Stimulated activated CD8-positive, alpha-beta memory T cell treated with anti-CD3 and anti-CD28 coated beads, Interleukin-4, amount 100 ng/mL, for 48 hours (primary cell): ENCODE data around the gene AIG1.
"Not testable (repeated sequence)": the region's sequence is repeated elsewhere in the genome, so short reads cannot be mapped to it uniquely, and the experiment has no call there.

Experiments used
- DNase-seq: peaks from one replicate; pipeline ENCODE4 v3.0.0-alpha.2; 2020

Gene AIG1

DNA sequence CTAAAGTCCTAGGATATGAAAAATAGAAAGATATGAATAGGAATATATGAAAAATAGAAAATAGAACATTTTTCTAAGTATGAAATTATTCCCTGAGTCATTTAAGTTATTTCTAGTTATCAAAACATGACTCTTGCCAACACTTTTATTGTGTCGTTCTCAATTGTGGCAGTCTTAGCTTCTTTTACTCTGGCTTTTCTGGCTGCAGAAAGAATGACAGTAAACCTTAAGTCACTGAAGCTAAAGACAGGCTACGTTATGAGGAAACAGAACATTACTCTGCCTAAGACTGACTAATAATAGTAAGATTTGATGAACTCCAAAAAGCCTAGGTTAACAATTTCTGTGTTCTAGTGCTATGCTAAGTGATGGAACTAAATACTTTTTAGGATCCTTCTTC, 74.6 kb downstream of the AIG1 start:
- DNase-seq, result no peak

GRCh38 chr6:143135797-143136561, 75.3 kb downstream of the AIG1 start:
- DNase-seq, result no peak

DNA sequence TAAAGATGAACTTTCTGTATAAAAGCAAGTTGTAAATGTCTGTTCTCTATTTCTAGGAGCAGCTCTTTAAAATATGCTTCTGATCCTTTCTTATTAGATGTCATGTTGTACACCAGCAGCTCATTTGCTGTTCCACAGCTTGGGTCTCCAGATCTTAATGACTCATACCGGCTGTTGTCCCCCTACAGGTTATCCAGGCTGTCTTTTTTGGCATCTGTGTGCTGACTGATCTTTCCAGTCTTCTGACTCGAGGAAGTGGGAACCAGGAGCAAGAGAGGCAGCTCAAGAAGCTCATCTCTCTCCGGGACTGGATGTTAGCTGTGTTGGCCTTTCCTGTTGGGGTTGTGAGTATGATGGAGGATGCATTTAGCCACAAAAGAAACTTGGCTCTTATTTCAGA, 76.0 kb downstream of the AIG1 start:
- DNase-seq, result no peak

DNA sequence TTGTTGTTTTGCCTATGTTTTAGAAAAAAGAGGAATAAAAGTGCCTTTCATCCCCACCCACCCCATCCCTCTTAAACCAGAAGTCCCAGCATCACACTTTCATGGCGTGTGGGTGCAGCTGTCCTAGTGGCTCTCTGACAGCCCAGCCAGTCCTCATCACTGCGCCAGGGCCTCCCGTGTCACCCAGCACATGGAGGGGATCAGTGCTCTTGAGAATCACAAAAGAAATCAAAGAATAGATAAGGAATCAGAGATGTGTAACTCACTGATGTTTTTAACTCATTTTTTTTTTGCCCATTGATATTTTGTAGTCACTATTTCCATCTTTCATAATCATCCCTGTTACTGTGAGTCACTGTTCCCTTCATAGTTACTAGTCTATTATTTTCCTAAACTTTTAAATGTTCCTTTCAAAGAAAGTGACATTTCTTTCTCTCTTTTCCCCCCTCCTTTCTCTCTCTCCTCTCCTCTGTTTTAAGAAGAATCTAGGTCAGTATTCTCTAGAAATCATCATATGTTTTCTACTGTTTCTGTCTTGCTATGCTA, 78.6 kb downstream of the AIG1 start:
- peak; percentile 27 for DNase-seq

DNA sequence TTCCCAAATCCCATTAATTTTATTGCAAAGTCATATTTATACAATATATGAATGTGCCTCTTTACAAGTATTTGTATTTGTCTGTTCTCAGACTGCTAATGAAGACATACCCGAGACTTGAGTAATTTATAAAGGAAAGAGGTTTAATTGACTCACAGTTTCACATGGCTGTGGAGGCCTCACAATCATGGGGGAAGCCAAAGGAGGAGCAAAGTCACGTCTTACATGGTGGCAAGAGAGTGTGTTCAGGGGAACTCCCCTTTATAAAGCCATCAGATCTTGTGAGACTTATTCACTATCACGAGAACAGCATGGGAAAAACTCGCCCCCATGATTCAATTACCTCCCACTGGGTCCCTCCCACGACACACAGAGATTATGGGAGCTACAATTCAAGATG, 79.2 kb downstream of the AIG1 start:
- DNase-seq, result peak; percentile 53

DNA sequence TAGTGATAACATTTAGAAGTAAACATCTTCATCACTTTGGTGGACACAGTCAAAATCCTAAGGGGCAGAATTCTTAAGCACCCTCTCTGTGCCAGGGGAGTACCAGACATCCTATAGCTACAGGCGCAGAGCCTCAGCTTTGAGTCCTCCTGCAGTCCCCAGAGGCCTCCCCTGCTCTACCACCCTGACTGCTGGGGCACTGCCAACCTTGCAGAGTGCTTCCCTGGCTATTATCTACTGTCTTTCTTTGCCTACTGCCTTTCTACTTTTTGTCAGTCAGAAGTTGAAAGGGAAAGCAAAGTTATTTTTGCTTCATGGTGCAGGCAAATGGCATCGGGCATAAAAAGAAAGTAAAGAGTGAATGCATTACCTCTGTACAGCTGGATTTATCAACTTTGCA, 80.1 kb downstream of the AIG1 start:
- DNase-seq, result no peak

- DNase-seq, result no peak
These were observed 80.8 kb downstream of the AIG1 start for GRCh38 chr6:143141442-143141841.

- no peak for DNase-seq
These were observed 85.6 kb downstream of the AIG1 start for GRCh38 chr6:143146186-143146851.

GRCh38 chr6:143149771-143150170, 89.1 kb downstream of the AIG1 start:
- no peak for DNase-seq

- DNase-seq, result no peak
These were observed 89.6 kb downstream of the AIG1 start for GRCh38 chr6:143150281-143150680.

- DNase-seq, result no peak
These were observed 90.7 kb downstream of the AIG1 start for GRCh38 chr6:143151381-143151780.

DNA sequence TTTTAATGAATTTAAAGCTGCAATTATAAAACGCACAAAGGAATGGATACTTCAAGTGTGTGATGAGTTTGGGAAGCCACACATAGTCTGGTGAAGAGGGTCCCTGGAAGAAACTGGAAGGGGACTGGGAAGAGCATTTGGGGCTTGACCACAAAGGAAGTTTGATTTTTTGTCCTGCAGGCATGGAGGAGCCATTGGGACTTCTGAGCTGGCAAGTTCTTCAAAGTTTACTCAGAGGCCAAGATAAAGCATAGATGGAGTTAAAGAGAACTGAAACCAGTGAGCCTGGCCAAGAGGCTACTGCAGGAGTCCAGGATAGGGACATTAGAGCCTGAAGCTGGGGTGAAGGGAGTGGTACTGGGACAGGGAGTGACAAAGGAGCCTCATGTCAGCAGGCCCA, 95.0 kb downstream of the AIG1 start:
- no peak for DNase-seq

DNA sequence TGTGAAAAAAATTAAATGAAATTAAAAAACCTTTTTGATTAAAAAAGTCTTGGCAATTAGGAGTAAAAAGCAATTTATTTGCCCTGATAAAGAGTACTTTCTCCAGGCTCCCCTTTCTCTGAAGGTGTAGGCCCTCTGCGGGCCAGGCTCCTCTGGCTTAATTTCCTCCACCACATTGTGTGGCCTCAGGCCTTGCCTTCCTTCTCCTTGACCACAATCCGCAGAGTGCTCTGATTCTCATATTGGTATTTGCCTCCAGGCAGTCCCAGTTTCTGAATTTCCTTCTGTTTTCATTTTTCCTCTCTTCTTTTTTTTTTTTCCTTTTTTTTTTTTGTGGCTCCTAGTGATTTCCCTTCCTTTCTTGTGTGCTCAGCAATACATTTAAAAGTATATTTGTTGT, 96.4 kb downstream of the AIG1 start:
- no peak for DNase-seq

- no peak for DNase-seq
These were observed 97.5 kb downstream of the AIG1 start for GRCh38 chr6:143158113-143158581.

DNA sequence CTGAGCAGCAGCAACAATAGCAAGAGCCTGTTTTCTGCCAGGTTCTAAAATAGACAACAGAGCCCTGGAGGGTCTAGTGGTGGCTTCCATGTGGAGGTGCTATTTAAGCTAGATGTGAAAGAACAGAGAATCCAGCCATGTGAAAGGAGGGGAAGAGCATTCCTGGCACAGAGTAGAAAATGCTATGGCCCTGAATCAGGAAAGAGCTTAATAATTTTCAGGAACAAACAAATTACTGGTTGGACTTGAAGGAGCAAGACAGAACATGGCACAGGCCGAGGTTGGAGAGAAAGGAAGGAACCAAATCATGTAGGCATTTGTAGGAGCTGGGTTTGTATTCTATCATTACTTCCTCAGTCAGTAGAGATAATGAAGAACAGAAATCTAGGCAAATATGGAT, 98.3 kb downstream of the AIG1 start:
- no peak for DNase-seq

GRCh38 chr6:143160015-143160414, 99.3 kb downstream of the AIG1 start:
- DNase-seq, result no peak

DNA sequence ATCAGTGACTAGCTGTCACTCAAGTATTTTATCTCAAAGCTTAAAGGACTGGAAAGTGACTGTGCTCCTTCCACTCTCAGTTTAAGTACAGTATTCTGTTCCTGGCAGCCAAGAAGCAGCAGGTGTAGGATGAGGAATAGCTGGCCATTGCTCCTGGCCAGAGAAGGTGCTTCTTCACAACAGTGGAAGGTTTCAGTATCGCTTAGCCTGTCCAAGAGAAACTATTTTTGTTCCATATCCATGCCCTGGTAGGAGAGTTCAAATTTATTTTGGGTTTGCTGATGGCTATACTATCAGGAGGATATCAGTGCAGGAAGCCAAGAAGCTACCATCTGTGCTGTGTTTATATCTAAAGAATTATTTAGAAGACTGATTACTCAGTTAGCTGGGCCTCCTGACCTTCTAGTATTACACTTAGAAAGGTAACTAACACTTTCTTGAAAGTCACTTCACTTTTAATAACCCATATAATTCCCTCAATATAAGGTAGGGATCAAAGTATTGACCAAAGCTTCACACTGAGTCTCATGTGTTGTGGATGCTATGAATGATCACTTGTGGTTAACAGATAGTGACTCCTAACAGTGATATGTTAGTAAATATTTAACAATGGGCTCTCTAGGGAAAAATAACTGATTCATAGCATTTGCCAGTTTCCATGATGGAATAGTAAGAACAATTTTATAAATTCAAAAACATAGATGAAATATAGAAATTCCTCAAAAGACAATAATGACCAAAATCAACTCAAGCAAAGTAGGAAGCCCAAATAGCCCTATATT, 99.9 kb downstream of the AIG1 start:
- DNase-seq, result no peak

- no peak for DNase-seq
These were observed 102.9 kb downstream of the AIG1 start for GRCh38 chr6:143163621-143164020.

DNA sequence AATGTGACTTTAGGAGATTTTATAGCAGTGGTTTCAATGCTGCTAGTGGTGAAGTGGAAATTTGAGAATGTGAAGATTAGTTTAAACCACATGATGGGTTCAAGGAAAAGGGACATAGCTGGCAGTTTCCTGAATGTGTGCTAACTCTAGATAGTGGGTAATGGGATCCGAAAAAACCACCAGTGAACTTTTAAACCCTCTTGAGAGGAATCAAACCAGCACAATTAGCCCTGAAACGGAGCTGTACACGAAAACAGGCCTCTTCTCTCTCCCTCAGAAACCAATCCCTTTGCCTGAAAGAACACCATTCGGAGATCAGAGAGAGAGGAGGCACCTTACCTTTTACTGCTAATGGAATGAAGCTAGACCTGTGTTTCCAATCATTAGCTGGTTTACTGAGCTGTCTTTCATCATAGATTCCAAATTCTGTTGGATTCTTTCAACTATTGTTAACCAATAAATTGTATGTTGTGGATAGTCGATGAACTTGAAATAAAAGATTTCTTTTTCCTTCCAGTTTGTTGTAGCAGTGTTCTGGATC, 103.9 kb downstream of the AIG1 start:
- no peak for DNase-seq

DNA sequence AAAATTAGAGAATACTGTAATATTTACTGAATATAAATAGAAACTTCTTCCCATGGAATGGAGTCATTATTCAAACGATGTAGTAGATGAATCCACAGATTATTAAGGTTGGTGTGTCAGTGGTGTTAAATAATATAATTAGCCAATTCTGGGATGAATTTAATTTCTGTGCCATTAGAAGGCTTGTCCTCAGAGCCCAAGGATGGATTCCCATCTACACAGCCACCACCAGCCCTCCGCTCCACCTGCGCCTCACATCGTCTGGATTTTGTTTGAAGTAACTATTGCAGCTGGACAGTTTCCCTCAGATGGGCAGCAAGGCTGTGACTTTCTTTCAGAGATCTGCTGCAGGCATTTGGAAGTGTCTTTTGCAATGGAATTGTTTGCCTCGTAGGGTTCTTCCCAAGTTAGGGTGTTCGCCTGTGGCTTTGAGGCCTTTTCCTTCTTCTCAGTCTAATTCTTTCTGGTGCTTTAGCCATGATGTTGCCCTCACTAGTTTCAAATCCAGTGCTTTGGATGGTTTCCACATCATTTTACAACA, 104.7 kb downstream of the AIG1 start:
- no peak for DNase-seq

- no peak for DNase-seq
These were observed 105.6 kb downstream of the AIG1 start for GRCh38 chr6:143166247-143166695.

DNA sequence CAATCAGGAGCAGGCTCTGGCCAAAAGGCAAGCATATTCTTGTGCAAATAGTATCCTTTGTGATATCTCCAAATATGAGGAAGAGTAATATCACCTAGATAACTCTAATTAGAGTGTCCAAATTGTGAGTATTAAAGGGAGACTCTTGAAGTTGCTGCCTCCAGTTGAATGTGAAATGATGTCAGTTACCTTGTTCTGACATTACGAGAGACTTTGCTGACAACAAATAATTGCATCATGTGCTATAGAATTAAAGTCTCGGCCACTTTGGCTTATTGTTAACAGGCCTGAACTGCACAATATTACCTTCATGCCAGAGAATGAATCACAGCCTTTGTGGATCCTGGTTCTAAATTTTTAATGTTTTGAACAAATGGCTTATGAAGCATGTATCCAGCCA, 106.5 kb downstream of the AIG1 start:
- DNase-seq, result no peak

DNA sequence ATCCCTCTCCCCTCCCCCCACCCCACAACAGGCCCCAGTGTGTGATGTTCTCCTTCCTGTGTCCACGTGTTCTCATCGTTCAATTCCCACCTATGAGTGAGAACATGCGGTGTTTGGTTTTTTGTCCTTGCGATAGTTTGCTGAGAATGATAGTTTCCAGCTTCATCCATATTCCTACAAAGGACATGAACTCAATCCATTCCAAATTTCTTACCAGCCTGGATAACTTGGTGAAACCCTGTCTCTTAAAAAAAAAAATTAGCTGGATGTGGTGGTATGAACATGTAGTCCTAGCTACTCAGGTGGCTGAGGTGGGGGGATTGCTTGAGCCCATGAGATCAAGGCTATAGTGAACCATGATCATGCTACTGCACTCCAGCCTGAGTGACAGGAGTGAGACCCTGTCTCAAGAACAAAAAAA, 107.7 kb downstream of the AIG1 start:
- DNase-seq, result not testable (repeated sequence)
